ENCODE measurements around the gene CADM2. TPM values are rescaled to one million over a fixed set of nuclear protein-coding genes. Genes with fewer than 3 reads are reported as not detected.
A peak's percentile ranks its signal among the peaks of the same experiment; 100 is the strongest.

Gene CADM2
- total RNA-seq, 2 experiments from 2014 or later: 0.30 to 0.58 TPM

DNA sequence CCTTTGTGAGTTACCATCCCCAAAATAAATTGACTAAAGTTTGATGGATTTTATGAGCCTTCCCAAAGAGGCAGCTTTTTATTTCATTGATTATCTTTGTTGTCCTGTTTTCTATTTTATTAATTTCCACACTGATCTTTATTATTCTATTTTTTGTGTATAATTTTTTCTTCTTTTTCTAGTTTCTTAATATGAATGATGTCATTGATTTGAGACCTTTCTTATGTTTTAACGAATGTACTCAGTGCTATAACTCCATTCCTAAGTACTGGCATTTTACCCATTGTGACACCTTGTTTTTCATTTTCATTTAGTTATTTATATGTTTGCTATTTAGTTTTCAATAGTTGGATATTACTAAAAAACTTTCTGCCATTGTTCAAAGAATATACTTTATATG lies 565.3 kb downstream of the CADM2 start:
- CTCF ChIA-PET: no interaction called here
- ATAC-seq (no peak), DNase-seq (no peak)
- no peak overlapping the region for H3K27ac Mint-ChIP-seq
- no peaks in the 10 kb centered on the region for H3K27me3 Mint-ChIP-seq
- no peak overlapping the region for H3K4me3 Mint-ChIP-seq
- H3K9me3 Mint-ChIP-seq (ENCODE audit: low read depth): peaks cover 4% of the 10 kb centered on the region
- no peaks in the 10 kb centered on the region for H3K4me1 Mint-ChIP-seq
- H3K36me3 Mint-ChIP-seq: no peaks in the 10 kb centered on the region

DNA sequence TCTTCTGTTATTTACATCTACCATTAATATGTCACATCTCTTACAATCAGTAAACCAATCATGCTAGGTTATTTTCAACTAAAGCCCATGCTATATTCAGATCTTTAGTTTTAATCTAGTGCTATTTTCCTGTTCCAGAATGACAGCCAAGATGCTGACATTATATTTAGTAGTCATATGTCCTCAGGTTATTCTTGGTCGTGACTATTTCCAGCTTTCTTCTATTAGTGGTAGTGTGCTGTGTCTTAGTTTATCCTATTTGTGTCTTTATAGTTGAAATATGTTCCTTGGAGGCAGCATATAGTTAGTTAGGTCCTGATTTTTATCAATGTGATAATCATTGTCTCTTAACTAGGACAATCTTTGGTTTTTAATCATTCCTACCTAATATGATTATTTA lies 566.5 kb downstream of the CADM2 start:
- DNase-seq (no peak), ATAC-seq (no peak)
- Mint-ChIP-seq H3K4me1 (no peaks in the 10 kb centered on the region), H3K9me3 (ENCODE audit: low read depth) (peaks cover 7% of the 10 kb centered on the region), H3K27me3 (no peaks in the 10 kb centered on the region), H3K36me3 (no peaks in the 10 kb centered on the region), H3K27ac (no peak overlapping the region), H3K4me3 (no peak overlapping the region)
- CTCF ChIA-PET: no interaction called here

DNA sequence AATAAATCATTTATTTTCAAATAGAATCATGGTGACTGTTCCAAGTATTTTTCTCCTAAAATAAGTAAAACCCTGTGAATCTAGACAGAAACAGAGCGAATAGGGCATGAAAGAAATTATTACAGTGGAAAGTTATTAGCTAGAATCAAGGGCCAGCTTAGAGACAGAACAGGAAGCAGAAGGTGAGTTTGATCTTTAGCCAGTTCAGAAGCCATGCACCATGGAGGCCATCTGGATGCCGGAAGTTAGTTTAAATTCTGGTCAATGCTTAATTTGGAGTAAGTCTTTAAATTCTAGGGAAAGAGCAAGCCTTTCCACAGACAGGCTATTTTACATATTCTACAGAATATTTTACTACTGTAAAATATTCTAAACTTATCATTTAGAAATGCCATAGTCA lies 574.8 kb downstream of the CADM2 start:
- H3K9me3 Mint-ChIP-seq (ENCODE audit: low read depth): peaks cover 7% of the 10 kb centered on the region
- CTCF ChIA-PET: no interaction called here
- H3K27me3 Mint-ChIP-seq: no peaks in the 10 kb centered on the region

DNA sequence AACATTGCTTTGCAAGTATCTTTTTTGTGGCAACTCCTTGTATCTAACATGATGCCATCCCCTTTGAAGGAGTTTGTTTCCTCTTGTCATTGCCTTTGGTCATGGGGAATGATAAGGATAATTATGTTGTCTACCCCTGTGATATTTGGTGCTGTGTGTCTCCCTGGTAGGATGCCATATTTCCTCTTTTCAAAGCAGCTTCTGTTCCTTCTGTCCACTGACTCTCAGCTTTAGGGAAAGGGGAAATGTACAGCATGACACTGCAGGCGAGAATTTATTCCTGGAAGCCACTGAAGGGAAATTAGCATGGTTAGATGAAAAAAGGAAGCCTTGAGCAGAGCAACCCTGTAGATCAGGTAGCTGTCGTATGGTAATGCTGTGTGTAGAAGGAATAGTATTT lies 576.7 kb downstream of the CADM2 start:
- no peaks in the 10 kb centered on the region for H3K4me1 Mint-ChIP-seq
- H3K27me3 Mint-ChIP-seq: no peaks in the 10 kb centered on the region
- ATAC-seq (no peak), DNase-seq (no peak)
- CTCF ChIA-PET: no interaction called here
- peaks cover 4% of the 10 kb centered on the region for H3K9me3 Mint-ChIP-seq (ENCODE audit: low read depth)
- H3K36me3 Mint-ChIP-seq: no peaks in the 10 kb centered on the region
- no peak overlapping the region for H3K4me3 Mint-ChIP-seq
- no peak overlapping the region for H3K27ac Mint-ChIP-seq

More for the DNA sequence above, 574.8 kb downstream of the CADM2 start:
- DNase-seq (no peak), ATAC-seq (no peak)
- no peaks in the 10 kb centered on the region for H3K36me3 Mint-ChIP-seq
- H3K4me1 Mint-ChIP-seq: no peaks in the 10 kb centered on the region
- H3K27ac Mint-ChIP-seq: no peak overlapping the region
- no peak overlapping the region for H3K4me3 Mint-ChIP-seq

DNA sequence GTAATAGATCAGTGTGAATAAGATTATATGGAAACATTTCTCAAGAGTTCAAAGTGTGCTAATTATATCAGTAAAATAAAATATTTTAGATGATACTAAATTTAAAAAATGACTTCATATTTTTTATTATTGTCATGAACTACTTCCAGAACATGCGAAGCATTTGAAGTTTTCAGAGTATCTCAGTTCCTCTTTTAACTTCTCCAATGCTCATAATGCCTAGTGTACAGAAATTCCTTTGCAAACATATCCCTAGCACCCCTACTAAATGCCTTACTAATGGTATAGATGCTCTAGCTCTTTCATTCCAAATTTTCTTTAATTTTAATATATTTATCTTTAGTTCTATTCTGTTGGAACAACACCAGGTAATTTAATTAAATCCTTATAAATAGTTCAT lies 580.4 kb downstream of the CADM2 start:
- H3K36me3 Mint-ChIP-seq: no peaks in the 10 kb centered on the region
- no peak overlapping the region for H3K4me3 Mint-ChIP-seq
- H3K9me3 Mint-ChIP-seq (ENCODE audit: low read depth): peaks cover 3% of the 10 kb centered on the region
- DNase-seq (no peak), ATAC-seq (no peak)
- H3K4me1 Mint-ChIP-seq: no peaks in the 10 kb centered on the region
- H3K27ac Mint-ChIP-seq: no peak overlapping the region
- H3K27me3 Mint-ChIP-seq: no peaks in the 10 kb centered on the region
- CTCF ChIA-PET: no interaction called here

DNA sequence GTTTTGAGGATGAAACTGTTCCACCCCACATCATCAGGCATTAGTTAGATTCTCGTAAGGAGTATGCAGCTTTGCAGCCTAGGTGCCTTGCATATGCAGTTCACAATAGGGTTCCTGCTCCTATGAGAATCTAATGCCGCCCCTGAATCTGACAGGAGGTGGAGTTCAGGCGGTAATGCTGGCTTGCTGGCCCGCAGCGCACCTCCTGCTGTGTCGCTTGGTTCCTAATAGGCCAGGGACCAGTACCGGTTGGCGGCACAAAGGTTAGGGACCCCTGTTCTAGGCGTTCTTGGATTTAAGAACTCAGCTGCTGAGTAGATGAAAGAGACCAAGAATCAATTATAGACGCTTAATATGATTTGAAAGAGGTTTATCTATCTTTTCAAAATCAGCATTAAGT lies 595.4 kb downstream of the CADM2 start:
- no peaks in the 10 kb centered on the region for H3K36me3 Mint-ChIP-seq
- no peak overlapping the region for H3K27ac Mint-ChIP-seq
- CTCF ChIA-PET: no interaction called here
- ATAC-seq (no peak), DNase-seq (no peak)
- no peaks in the 10 kb centered on the region for H3K27me3 Mint-ChIP-seq
- H3K4me3 Mint-ChIP-seq: no peak overlapping the region
- no peaks in the 10 kb centered on the region for H3K4me1 Mint-ChIP-seq
- H3K9me3 Mint-ChIP-seq (ENCODE audit: low read depth): no peaks in the 10 kb centered on the region

DNA sequence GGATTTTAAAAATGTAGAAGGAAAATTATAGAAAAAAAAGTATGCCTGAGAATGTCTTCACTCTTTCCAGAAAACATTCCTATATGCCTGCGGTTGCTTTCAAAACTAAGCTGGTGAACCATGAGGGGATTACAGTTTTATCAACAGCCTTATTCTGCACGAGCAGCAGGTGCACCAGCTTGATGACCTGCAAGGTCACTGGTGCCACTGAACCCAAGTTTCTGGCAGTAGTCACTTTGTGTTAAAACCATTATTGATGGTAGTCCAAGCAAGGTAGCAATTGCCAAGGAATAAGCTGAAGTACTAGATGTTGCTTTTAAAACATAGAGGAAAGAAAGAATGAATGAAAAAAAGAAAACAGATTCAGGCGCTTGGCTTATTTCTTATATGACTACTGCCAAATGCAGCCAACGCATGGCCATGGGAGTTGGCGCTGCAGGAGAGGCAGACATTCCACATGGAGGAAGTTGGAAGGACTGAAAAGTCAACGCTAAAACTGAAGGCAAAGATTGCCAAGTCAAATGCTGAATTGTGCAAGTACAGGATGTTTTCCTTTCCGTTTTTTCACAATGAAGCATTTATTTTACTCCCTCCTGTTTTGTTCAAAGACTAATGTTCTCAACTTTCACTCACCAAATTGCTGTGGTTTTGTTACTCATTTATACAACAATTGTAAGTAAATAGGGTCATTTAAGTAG lies 601.4 kb downstream of the CADM2 start:
- Mint-ChIP-seq H3K36me3 (no peaks in the 10 kb centered on the region), H3K27me3 (no peaks in the 10 kb centered on the region), H3K4me3 (no peak overlapping the region), H3K9me3 (ENCODE audit: low read depth) (no peaks in the 10 kb centered on the region), H3K27ac (no peak overlapping the region), H3K4me1 (no peaks in the 10 kb centered on the region)
- DNase-seq (no peak), ATAC-seq (no peak)
- CTCF ChIA-PET: no interaction called here

DNA sequence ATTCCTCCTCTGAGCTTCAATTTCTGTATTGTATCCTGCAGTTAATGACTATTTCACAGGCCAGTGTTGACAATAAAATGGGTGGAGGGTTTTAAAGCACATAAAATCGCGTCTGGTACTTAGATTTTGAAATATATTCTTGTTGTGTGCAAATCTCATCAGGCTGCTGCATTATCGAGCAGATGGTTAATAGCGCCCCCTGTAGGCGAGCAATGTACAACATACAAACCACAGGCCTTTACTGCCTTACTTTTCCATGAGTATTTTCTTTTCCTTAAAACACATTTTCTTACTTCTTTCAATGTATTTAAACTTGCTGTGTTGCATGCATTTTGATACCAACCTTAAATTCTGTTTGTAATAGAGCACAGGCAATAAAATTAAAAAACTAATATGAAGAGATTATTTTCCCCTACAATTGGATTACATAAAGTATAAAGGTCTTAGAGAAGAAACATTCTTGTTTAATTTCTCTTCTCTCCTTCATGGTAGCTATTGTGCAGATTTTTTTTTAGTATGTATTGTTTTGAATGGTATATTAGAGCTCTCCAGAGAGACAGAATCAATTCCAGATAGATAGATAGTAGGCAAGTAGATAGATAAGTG lies 608.4 kb downstream of the CADM2 start:
- ATAC-seq (no peak), DNase-seq (no peak)
- Mint-ChIP-seq H3K27ac (no peak overlapping the region), H3K36me3 (no peaks in the 10 kb centered on the region), H3K27me3 (no peaks in the 10 kb centered on the region), H3K4me1 (no peaks in the 10 kb centered on the region), H3K9me3 (ENCODE audit: low read depth) (no peaks in the 10 kb centered on the region), H3K4me3 (no peak overlapping the region)
- CTCF ChIA-PET: no interaction called here

DNA sequence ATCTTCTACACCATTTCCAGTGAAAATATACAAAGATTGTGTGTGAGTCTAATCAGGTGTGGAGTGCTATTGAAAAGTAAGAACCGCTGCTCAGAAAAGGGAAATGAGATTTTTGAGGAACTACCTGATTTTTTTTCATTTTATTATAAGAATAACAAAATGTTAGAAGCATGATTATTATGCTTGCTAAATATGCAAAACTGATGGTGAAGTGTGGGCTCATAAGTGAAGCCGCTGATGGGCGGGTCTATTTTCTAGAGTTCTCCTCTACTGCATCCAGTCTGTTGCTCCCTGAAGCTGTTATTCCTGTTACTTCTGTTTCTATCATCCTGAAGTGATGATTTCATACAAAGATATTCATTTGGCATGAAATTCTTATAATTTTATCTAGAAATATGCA lies 612.0 kb downstream of the CADM2 start:
- H3K4me3 Mint-ChIP-seq: no peak overlapping the region
- ATAC-seq (no peak), DNase-seq (no peak)
- CTCF ChIA-PET: no interaction called here
- H3K27me3 Mint-ChIP-seq: no peaks in the 10 kb centered on the region
- H3K27ac Mint-ChIP-seq: no peak overlapping the region
- no peaks in the 10 kb centered on the region for H3K4me1 Mint-ChIP-seq
- H3K36me3 Mint-ChIP-seq: no peaks in the 10 kb centered on the region
- no peaks in the 10 kb centered on the region for H3K9me3 Mint-ChIP-seq (ENCODE audit: low read depth)

DNA sequence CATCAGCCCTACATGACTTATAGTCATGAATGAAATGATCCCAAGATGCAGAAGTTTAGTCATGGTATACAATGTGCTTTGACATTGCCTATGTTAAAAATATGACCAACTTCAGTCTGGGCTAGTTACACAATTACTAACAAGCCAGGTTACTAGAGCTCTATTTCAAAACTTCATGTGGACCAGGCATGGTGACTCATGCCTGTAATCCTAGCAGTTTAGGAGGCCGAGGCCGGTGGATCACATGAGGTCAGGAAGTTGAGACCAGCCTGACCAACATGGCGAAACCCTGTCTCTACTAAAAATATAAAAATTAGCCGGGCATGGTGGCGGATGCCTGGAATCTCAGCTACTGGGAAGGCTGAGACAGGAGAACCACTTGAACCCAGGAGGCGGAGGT lies 613.0 kb downstream of the CADM2 start:
- CTCF ChIA-PET: interaction anchor here (1.1 kb wide), 1 partner anchor 15 kb away, joined by 3 read pairs; no protein-coding TSS in a partner anchor
- Mint-ChIP-seq H3K4me3 (no peak overlapping the region), H3K27ac (no peak overlapping the region), H3K27me3 (no peaks in the 10 kb centered on the region), H3K4me1 (no peaks in the 10 kb centered on the region), H3K36me3 (no peaks in the 10 kb centered on the region), H3K9me3 (ENCODE audit: low read depth) (no peaks in the 10 kb centered on the region)
- ATAC-seq (no peak), DNase-seq (no peak)

DNA sequence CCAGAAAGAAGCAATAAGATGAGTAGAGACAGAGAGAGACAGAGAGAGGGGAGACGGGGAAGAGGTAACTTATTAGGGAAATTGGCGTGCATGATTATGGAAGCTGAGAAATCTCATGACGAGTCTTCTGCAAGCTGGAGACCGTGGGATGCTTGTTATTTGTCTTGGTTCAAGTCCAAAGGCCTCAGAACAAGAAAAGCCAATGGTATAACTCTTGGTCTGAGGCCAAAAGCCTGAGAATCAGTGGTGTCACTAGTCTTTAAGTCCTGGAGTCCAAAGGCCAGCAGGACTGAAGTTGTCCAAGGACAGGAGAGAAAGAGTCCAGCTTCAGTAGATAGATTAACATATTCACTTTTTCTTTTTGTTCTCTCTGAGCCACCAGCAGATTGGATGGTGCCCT lies 613.6 kb downstream of the CADM2 start:
- CTCF ChIA-PET: interaction anchor here (1.1 kb wide), 1 partner anchor 15 kb away, joined by 3 read pairs; no protein-coding TSS in a partner anchor

DNA sequence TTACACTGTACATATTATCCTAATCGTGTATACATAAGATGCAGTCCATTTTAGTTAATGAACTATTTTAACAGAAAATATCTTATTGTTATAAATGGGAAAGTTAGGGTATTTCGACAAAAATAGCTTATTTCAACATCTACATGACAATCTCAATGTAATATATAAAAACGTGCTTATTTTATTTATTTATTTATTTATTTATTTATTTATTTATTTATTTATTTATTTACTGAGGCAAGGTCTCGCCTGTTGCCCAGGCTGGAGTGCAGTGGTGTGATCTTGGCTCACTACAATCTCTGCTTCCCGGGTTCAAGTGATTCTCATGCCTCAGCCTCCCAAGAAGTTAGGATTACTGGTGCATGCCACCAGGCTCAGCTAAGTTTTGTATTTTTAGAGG lies 614.2 kb downstream of the CADM2 start:
- DNase-seq (no peak), ATAC-seq (no peak)
- H3K4me1 Mint-ChIP-seq: no peaks in the 10 kb centered on the region
- CTCF ChIA-PET: no interaction called here
- H3K4me3 Mint-ChIP-seq: no peak overlapping the region
- no peaks in the 10 kb centered on the region for H3K36me3 Mint-ChIP-seq
- H3K27ac Mint-ChIP-seq: no peak overlapping the region
- H3K27me3 Mint-ChIP-seq: no peaks in the 10 kb centered on the region
- H3K9me3 Mint-ChIP-seq (ENCODE audit: low read depth): no peaks in the 10 kb centered on the region

More for the DNA sequence above, 613.6 kb downstream of the CADM2 start:
- Mint-ChIP-seq H3K27ac (no peak overlapping the region), H3K4me1 (no peaks in the 10 kb centered on the region), H3K36me3 (no peaks in the 10 kb centered on the region), H3K9me3 (ENCODE audit: low read depth) (no peaks in the 10 kb centered on the region), H3K27me3 (no peaks in the 10 kb centered on the region), H3K4me3 (no peak overlapping the region)
- DNase-seq (no peak), ATAC-seq (no peak)

DNA sequence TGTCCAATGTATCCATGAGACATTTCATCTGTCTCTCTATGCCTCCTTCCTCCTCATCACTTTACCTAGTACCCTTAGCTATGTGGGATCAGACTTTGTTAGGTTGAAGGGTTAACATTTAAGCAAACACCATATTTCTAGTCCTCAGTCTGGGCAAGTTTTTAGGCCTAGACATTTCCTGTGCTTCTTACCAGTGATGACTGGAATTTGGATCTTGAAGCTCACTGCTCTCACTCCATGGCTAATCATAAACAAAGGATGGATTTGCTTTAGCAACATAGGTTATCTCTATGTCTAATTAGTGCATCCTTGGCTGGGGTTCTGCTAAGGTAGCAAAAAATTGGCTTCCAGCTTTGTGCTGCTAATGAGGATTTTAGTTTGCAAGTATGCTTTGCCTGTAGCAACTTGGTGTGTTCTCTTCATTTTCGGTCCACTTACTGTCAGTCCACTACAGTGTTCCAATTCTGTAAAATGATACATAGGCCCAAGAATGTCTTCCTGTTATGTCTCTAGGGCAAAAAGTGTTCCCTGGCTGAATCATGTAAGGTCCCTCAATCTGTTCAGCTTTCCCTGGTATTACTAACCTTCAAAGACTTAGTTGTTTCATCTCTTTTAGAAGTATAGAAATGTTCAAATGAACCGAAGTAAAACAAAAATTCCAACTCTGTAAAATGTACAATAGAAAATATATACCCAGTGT lies 615.4 kb downstream of the CADM2 start:
- Mint-ChIP-seq H3K9me3 (ENCODE audit: low read depth) (no peaks in the 10 kb centered on the region), H3K36me3 (no peaks in the 10 kb centered on the region), H3K4me3 (no peak overlapping the region), H3K4me1 (no peaks in the 10 kb centered on the region), H3K27ac (no peak overlapping the region), H3K27me3 (no peaks in the 10 kb centered on the region)
- CTCF ChIA-PET: no interaction called here
- DNase-seq (no peak), ATAC-seq (no peak)

DNA sequence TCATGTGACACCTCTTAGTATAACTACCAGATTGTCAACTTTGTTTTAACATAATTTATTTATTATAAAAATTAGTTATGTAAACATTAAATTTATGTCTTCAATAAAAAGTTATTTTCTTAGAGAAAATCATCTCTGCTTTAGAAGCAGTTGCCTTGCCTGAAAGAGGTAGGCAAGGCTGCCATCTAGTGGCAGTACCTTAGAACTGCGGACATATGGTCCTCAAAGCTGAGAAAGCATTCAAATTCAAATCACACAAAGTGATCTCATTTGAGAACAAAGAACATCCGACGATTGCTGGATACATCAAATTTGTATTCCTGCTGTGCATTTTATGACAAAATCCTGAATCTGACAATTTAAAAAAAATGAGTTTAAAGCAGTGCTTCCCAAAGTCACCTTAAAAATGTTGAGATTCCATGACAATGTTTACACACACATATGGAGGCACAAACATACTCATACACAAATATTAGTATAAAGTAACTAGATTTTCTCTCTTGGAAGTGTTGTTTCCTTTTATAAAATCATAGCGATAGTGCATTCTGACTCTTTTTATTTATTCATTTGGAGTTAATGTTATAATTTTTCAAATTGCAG lies 617.4 kb downstream of the CADM2 start:
- DNase-seq (peak; percentile 64), ATAC-seq (no peak)
- CTCF ChIA-PET: interaction anchor here (0.7 to 1.4 kb wide), 4 partner anchors 10 to 90 kb away, joined by 3 to 5 read pairs (median 4); no protein-coding TSS in a partner anchor
- Mint-ChIP-seq H3K36me3 (no peaks in the 10 kb centered on the region), H3K4me3 (no peak overlapping the region), H3K9me3 (ENCODE audit: low read depth) (no peaks in the 10 kb centered on the region), H3K27me3 (no peaks in the 10 kb centered on the region), H3K4me1 (no peaks in the 10 kb centered on the region), H3K27ac (no peak overlapping the region)
